VCaP (cell line): ENCODE measurements around the gene SPINK6.

Experiments
- H3K27ac ChIP-seq: fragments of 450-650 bp; 2 replicates; pipeline ENCODE4 v1.5.1; 2017
- CTCF ChIP-seq: fragments of 450-650 bp; conservative IDR thresholded peaks from 2 replicates; pipeline ENCODE4 v1.5.1; 2017; ENCODE audit warnings: mild to moderate bottlenecking, moderate library complexity

SPINK6 gene

GRCh38 chr5:148202531-148203203 lies at the start of gene SPINK6:
Gene SPINK6 (plus strand): TSS chr5:148203042. CDS start chr5:148203097, 55 bp downstream.
- TF ChIP-seq CTCF = no peak
- no peak within 1 kb of the TSS for H3K27ac ChIP-seq

GRCh38 chr5:148156609-148157008 lies 46.2 kb upstream of the SPINK6 start:
- H3K27ac ChIP-seq = no peak overlapping the region
- TF ChIP-seq CTCF = no peak

GRCh38 chr5:148162038-148162437 lies 40.8 kb upstream of the SPINK6 start:
- no peak overlapping the region for H3K27ac ChIP-seq

GRCh38 chr5:148163345-148163744 lies 39.5 kb upstream of the SPINK6 start:
- no peak for TF ChIP-seq CTCF
- no peak overlapping the region for H3K27ac ChIP-seq

More at GRCh38 chr5:148162038-148162437, 40.8 kb upstream of the SPINK6 start:
- TF ChIP-seq CTCF = no peak

GRCh38 chr5:148166550-148167283 lies 36.1 kb upstream of the SPINK6 start:
- H3K27ac ChIP-seq = 0 out of 2 replicates have a peak overlapping the region, but pooled peaks have one; percentile 8
- no peak for TF ChIP-seq CTCF

- no peak within 1 kb of the TSS for H3K27ac ChIP-seq
- no peak for TF ChIP-seq CTCF
Measured at GRCh38 chr5:148168246-148168645, 34.6 kb upstream of the SPINK6 start, which contains the start of gene SPINK14. Gene SPINK14 (plus strand): TSS chr5:148168546. CDS start chr5:148169733, 1,187 bp downstream.

GRCh38 chr5:148172377-148172776 lies 30.5 kb upstream of the SPINK6 start:
- no peak overlapping the region for H3K27ac ChIP-seq
- no peak for TF ChIP-seq CTCF
